Adrenal gland (tissue), 5 donors: Measurements from ENCODE around the gene TRIM47.
A peak's percentile ranks its signal among the peaks of the same experiment; 100 is the strongest.

ENCODE experiments used
- CTCF ChIP-seq, 6 experiments: fragments of 450-650 bp in 4 of 6; fragments of 200-600 bp in 2 of 6; sonication (generic) in 1 of 6; IDR thresholded peaks; 1 replicate in 5 of 6; 2 replicates in 1 of 6; pipeline versions ENCODE4 v1.5.1 to v1.8.0; 2016 to 2021; ENCODE audit warnings: antibody characterized with exemption in 6 of 6, mild to moderate bottlenecking in 2 of 6, moderate library complexity in 1 of 6
- POLR2A ChIP-seq, 2 donors: fragments of 450-650 bp; IDR thresholded peaks; one replicate each; pipeline ENCODE4 v1.6.1; 2017; ENCODE audit warnings: antibody characterized with exemption in 2 of 2, mild to moderate bottlenecking in 2 of 2, moderate library complexity in 1 of 2
- donor health status: DM: no; HTN: no; CAD: no.

DNA sequence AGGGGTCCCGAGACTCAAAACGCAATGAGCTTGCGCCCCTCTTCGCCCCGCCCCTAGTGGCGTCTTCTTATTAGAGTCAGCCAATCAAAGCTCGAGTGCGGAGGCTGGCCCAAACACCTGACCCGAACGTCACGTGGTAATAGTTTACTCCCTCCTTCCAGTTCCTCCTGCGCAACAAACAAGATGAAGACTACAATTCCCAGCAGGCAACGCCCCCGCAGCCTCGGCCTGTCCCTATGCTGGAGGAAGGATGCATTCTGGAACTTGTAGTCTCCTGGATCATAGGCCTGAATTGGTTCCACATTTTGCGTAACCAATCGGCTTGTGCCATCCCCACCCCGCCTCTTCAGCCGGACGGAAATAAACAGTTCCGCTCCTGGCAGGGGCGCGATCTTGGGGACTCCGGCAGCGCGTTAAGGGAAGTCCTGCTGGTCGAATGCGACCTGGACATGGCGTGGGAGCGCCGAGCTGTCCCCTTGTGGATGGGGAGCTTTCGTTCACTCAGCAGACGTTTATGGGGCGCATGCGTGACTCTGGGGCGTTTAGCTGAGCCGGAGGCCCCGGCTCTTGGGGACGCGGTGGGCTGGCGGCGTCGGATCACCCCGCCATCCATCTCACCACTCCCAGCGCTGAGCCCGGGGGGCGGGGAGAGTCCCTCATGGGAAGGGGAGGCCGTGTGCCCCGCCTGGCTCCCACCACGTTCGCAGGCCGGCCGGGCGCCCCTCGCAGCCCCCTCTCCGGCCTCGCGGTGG, 22.9 kb downstream of the TRIM47 start, which contains the start of gene WBP2:
- TF ChIP-seq POLR2A (IDR thresholded peaks at IDR 0.05) (peak; percentile 79 to 97), CTCF (IDR thresholded peaks at IDR 0.05) (peak; percentile 21 to 50 (median 31))
